Tibial artery (tissue), 4 donors: Measurements from ENCODE around the gene CTPS1.

Experiments used
- DNase-seq, 2 donors: peaks; one replicate each; pipeline ENCODE4 v3.0.0-alpha.2; 2019
- H3K27ac ChIP-seq, 2 donors: fragments of 200-600 bp; sonication (generic) in 1 of 2; 1 replicate in 1 of 2; 2 replicates in 1 of 2; pipeline ENCODE4 v1.5.1; 2018 to 2019; ENCODE audit warnings: mild to moderate bottlenecking in 1 of 2
- H3K27me3 ChIP-seq, 2 donors: fragments of 200-600 bp; sonication (generic) in 1 of 2; one replicate each; pipeline versions ENCODE4 v1.5.1 to v1.6.0; 2016 to 2019
- H3K36me3 ChIP-seq, 3 donors: fragments of 200-600 bp; sonication (generic) in 2 of 3; one replicate each; pipeline ENCODE4 v1.5.1; 2016 to 2019; ENCODE audit warnings: mild to moderate bottlenecking in 2 of 3
- H3K4me1 ChIP-seq, 4 donors: fragments of 200-600 bp; sonication (generic) in 2 of 4; 1 replicate in 3 of 4; 2 replicates in 1 of 4; pipeline ENCODE4 v1.5.1; 2016 to 2019
- H3K4me3 ChIP-seq, 2 donors: fragments of 200-600 bp; sonication (generic) in 1 of 2; 1 replicate in 1 of 2; 2 replicates in 1 of 2; pipeline ENCODE4 v1.5.1; 2018 to 2019; ENCODE audit warnings: mild to moderate bottlenecking in 2 of 2
- H3K9me3 ChIP-seq, 3 donors: fragments of 200-600 bp; sonication (generic) in 1 of 3; one replicate each; pipeline ENCODE4 v1.5.1; 2016 to 2019
- CTCF ChIP-seq, 2 experiments: fragments of 200-600 bp in 1 of 2; fragments of 450-650 bp in 1 of 2; IDR thresholded peaks; one replicate each; pipeline ENCODE4 v1.5.1; 2017 to 2019; ENCODE audit warnings: antibody characterized with exemption in 2 of 2, mild to moderate bottlenecking in 1 of 2, moderate library complexity in 1 of 2
- intact Hi-C: fragments of 100-400 bp; cut with DNase I; formaldehyde crosslinking; loops from one replicate; pipeline ENCODE4 v1.15.0; 2023; ENCODE audit warnings: low total_unique reads

Gene CTPS1

GRCh38 chr1:40983286-40983685, 3.8 kb downstream of the CTPS1 start:
- Histone ChIP-seq H3K27me3 (no peaks in the 10 kb centered on the region), H3K4me1 (peaks cover 0 to 88% (median 54%) of the 10 kb centered on the region in 4 donors), H3K36me3 (peaks cover 22 to 37% (median 23%) of the 10 kb centered on the region in 3 donors), H3K9me3 (no peaks in the 10 kb centered on the region), H3K4me3 (peak overlapping the region in 1 of 2 donors; percentile 89), H3K27ac (peak overlapping the region; percentile 91 to 97)
- TF ChIP-seq CTCF (IDR thresholded peaks at IDR 0.05) = no peak
- no peak for DNase-seq
- intact Hi-C loops = no loop called here

- H3K27ac ChIP-seq = peak overlapping the region; percentile 64 to 91
- H3K4me3 ChIP-seq = no peak overlapping the region
- no peaks in the 10 kb centered on the region for H3K9me3 ChIP-seq
- peaks cover 0 to 80% (median 52%) of the 10 kb centered on the region in 4 donors for H3K4me1 ChIP-seq
- no peaks in the 10 kb centered on the region for H3K27me3 ChIP-seq
- H3K36me3 ChIP-seq = peaks cover 30 to 44% (median 30%) of the 10 kb centered on the region in 3 donors
- intact Hi-C loops = no loop called here
- TF ChIP-seq CTCF (IDR thresholded peaks at IDR 0.05) = no peak
- DNase-seq = no peak
Observed at GRCh38 chr1:40984066-40984465, 4.6 kb downstream of the CTPS1 start.

DNA sequence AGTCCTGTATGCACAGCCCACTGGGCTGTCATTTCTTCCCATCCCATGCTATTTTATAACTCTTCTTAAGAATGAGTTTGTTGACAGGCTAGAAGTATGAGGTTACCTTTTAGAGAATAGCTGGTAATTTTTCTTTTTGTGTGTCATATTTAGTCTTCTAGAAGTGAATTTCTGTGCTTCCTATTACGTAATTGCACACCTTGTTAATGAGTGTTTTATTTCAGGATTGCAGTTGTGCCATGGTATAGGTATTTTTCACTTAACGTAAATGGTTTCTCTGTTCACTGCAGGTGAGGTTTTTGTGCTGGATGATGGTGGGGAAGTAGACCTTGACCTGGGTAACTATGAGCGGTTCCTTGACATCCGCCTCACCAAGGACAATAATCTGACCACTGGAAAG, 5.0 kb downstream of the CTPS1 start:
- no peak overlapping the region for H3K4me3 ChIP-seq
- H3K4me1 ChIP-seq = peaks cover 0 to 78% (median 52%) of the 10 kb centered on the region in 4 donors
- H3K9me3 ChIP-seq = no peaks in the 10 kb centered on the region
- H3K27ac ChIP-seq = peak overlapping the region; percentile 64 to 91
- no peak for DNase-seq
- TF ChIP-seq CTCF (IDR thresholded peaks at IDR 0.05) = no peak
- H3K36me3 ChIP-seq = peaks cover 34 to 49% (median 35%) of the 10 kb centered on the region in 3 donors
- no peaks in the 10 kb centered on the region for H3K27me3 ChIP-seq
- intact Hi-C loops = no loop called here

DNA sequence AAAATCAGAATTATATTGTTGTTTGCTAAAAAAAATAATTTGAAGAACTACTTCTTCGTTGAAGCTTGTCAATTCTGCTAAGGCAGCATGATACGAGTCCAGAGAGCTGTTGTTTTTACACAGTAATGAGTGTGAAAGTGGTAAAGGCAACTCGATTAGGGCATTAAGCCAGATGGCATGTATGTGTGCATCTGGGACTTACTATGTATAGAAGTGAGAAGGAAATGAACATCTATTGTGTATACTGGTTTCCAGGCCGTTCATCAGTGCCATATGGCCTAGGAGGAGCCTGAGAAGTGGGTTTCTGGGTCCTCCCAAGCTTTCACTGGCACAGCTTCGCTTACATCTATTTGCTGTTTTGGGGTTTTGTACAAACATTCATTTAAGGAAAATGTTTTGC, 5.7 kb downstream of the CTPS1 start:
- Histone ChIP-seq H3K27me3 (no peaks in the 10 kb centered on the region), H3K9me3 (no peaks in the 10 kb centered on the region), H3K4me1 (peaks cover 0 to 78% (median 51%) of the 10 kb centered on the region in 4 donors), H3K27ac (peak overlapping the region; percentile 64 to 91), H3K4me3 (no peak overlapping the region), H3K36me3 (peaks cover 39 to 55% (median 41%) of the 10 kb centered on the region in 3 donors)
- no peak for TF ChIP-seq CTCF (IDR thresholded peaks at IDR 0.05)
- intact Hi-C loops = no loop called here
- no peak for DNase-seq

DNA sequence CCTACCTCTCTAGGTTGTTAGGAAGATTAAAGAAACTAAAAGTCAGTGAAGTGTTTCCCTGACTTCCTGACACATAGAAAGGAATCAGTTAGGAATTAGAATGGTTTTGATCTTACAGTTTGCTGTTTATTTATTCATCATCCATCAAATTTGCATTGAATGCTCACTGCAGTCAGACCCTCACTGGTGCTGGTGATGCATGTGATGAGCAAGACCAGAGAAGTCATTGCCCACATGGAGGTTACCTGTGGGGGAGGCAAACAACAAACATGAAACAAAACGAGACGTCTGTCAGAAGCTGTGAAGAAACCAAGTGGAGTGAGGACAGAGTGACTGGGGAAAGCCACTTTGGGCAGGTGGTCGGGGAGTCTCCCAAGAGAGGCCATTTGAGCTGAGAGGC, 6.4 kb downstream of the CTPS1 start:
- Histone ChIP-seq H3K4me3 (no peak overlapping the region), H3K4me1 (peaks cover 0 to 71% (median 44%) of the 10 kb centered on the region in 4 donors), H3K27ac (peak overlapping the region; percentile 64 to 91), H3K36me3 (peaks cover 46 to 60% (median 48%) of the 10 kb centered on the region in 3 donors), H3K9me3 (no peaks in the 10 kb centered on the region), H3K27me3 (no peaks in the 10 kb centered on the region)
- TF ChIP-seq CTCF (IDR thresholded peaks at IDR 0.05) = no peak
- DNase-seq = no peak
- intact Hi-C loops = no loop called here

DNA sequence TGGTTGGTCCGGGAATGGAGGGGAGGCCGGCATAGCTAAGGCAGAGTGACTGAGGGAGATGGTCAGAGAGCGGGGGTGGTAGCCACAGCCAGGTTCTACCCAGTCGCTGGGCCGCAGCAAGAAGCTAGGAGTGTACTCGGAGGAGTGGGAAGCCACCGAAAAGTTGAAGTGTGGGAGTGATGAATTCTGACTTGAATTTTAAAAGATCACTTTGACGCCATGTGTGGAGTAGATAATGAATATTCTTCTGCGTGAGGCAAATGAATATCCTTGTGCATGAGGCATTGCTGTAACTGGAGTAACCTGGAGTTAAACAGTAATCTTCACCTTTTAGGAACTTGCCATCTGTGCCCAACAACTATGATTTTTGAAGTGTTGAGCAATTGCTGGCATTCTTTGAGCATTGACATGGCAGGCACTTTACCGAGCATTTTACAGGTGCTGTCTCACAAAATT, 6.9 kb downstream of the CTPS1 start:
- Histone ChIP-seq H3K9me3 (no peaks in the 10 kb centered on the region), H3K36me3 (peaks cover 50 to 65% (median 51%) of the 10 kb centered on the region in 3 donors), H3K4me3 (no peak overlapping the region), H3K27me3 (no peaks in the 10 kb centered on the region), H3K27ac (peak overlapping the region; percentile 64 to 91), H3K4me1 (peaks cover 0 to 66% (median 40%) of the 10 kb centered on the region in 4 donors)
- no peak for DNase-seq
- no peak for TF ChIP-seq CTCF (IDR thresholded peaks at IDR 0.05)
- intact Hi-C loops = no loop called here
